HuH-7 (cell line): ENCODE data around the gene HIVEP1.
"Not testable (repeated sequence)": the region's sequence is repeated elsewhere in the genome, so short reads cannot be mapped to it uniquely, and the experiment has no call there.

ENCODE experiments used
- DNase-seq: peaks from one replicate; pipeline ENCODE4 v3.0.0; 2011; ENCODE audit warnings: low spot score

HIVEP1 gene

DNA sequence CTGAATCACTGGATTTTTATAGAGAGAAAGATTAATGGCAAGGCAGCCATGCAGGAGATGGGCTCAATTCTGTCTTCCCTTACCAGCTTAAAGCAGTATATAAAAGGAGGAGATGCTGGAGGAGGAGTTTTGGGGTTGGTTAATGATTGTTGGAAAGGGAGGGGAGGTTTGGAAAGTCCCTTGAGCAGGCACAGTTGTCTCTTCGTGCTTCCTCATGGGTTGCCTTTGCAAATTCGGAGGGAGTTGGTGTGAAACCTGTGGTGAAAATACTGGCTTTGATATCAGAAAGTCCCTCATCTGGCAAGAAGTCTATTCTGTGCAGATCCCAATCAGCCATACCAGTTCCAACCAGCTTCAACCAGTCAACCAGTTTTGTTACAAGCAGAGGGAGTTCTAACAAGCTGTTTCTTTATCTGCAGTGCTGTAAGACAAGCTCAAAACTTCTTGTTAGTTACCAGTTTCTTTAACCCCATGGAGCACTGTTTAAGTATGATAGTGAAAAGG lies 107.0 kb downstream of the HIVEP1 start:
- DNase-seq: peak; percentile 33

DNA sequence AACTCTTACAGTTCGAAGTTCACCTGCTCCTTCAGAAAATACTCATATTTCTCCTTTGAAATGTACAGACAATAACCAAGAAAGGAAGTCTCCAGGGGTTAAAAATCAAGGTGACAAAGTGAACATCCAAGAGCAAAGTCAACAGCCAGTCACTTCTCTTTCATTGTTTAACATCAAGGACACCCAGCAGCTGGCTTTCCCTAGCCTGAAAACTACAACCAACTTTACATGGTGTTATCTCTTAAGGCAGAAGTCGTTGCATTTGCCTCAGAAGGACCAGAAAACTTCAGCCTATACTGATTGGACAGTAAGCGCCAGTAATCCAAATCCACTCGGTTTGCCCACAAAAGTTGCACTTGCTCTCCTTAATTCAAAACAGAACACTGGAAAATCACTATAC lies 113.3 kb downstream of the HIVEP1 start:
- DNase-seq: no peak

DNA sequence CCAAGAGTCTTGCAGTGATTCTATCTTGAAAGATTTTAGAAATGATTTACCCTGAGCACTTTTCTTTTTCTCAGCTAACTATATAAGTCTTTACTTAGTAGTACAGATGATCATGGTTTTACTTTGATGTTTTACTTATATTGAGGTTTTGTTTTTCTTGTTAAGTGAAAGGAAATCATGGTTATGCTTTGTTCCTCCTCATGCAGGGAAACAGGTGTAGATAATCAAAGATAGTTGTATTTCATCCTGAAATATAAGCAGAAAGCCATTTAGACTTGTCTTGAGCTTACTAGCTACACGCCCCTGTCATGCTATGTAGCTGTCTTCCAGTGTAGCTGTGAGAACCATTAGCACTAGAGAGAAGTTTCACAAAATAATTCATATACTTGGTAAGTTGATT lies 113.9 kb downstream of the HIVEP1 start:
- no peak for DNase-seq

DNA sequence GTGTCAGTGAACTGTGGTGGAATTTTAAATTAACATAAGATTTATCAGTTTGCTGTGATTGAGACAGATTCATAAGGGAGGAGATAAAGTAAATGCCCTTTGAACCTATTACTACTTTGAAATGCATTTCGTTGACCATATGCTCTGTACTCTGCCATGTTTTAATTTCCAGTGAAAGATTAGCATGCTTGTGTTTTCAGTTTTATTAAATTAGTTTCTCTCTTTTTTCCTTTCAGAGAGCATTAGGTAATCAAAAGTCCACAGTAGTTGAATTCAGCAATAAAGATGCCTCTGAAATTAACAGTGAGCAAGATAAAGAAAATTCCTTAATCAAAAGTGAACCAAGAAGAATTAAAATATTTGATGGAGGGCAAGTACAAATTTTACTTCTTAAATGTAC lies 117.4 kb downstream of the HIVEP1 start:
- DNase-seq: no peak

DNA sequence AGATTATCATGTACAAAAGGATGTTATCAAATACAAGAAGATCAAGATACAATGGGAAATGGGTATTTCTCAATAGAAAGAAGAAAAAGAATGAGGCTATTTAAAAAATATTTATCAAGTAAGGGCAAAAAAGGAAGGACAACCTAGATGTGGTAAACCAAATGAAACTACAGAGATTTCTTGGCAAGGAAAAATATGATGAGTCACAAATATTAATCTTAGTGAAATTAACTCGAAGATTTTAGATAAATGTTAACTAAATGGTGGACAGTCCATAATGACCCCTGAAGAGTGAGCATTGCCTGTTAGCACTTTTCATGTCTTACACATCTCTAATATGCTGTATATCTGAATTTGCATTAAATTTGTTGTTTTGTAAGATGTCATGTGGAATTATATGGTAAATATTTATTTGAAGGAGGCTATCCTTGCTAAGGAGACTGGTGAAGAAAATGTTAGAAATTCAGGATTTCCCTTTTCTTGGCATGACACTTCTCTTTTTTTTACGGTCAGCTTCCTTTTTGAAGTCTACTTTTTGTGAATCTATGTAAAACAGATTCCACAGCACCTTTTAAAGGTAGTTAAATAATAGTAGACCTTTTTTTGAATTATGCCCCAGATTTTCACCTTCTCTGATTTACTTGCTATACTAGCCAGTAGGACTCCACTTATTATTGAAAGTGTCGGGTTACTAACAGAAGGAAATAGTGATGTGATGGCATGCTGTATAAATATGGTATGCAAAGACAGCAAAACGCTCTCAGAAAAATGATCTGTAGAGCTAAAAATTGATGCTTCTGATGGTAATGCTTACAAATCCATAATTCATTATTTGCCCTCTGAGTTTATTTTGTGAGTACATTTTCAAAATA lies 120.5 kb downstream of the HIVEP1 start:
- DNase-seq: no peak

DNA sequence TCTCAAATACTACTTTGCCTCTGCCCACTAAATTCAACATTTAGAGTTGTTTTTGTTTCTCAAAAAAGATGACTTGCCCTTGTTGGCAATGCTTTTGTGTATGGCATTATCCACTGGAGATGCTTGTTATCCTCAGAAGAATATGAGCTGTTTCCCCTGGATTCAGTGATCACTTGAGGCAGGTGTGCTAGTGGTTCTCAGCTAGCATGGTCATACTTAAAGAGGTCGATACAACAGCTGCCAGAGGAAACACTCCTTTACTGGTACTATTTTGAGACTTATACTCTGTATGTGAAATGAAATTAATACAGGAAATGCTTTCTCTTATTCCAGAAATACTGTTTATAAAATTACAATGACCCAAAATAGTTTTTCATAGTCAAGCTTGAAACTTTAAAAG lies 122.5 kb downstream of the HIVEP1 start:
- no peak for DNase-seq

DNA sequence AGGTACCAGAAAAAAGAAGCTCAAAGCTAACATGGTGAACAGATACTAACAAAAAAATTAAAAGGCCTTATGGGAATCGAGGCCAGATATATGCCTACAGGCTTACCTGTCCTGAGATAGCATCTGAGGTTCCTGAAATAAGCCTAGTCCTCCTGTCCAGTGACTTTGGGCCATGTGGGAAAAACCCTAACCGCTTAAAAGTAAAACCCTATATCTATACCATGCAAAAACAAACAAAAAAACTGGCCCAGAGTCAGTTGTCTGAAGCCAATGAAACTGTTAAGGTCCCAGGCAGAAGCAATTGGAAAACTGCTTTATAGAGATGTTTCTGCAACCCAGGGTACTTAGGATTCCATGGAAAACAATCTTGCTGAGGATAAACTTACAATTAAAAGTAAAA lies 122.9 kb downstream of the HIVEP1 start:
- no peak for DNase-seq

DNA sequence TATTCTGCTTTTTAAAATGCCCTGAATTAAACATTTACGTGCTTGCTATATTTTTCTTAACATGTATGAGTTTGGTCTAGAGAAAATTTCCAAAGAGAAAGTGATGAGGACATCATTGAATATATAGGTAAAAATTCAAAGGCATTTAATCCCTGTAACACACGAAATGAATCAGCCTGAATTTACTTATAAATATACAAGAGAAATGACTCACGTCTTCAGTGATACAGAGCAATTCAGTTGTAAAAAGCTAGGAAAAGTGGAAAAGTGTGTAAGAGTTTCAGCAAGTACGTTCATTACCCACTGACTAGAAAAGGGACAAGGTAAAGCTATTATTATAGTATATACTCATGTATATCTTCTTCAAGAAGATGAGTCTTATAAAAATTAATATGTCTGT lies 124.8 kb downstream of the HIVEP1 start:
- DNase-seq: no peak

DNA sequence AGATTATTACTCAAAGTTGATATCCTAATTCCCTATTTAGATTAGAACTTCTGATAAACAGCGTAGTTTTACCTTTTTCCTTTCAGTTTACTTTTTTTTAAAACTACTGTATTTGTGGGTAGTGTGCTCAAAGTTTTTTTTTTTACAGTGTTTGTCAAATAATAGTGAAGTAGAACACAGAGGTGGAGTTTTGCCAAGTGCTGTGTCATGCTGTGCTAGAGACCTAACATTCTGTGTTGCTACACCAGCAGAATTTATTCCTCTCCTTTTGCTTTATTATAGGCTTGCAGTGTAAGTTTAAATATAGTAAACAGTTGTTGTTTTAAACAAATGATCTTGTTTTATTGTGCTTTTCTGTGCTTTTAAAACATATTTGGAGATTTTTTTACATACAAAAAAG lies 125.4 kb downstream of the HIVEP1 start:
- no peak for DNase-seq

DNA sequence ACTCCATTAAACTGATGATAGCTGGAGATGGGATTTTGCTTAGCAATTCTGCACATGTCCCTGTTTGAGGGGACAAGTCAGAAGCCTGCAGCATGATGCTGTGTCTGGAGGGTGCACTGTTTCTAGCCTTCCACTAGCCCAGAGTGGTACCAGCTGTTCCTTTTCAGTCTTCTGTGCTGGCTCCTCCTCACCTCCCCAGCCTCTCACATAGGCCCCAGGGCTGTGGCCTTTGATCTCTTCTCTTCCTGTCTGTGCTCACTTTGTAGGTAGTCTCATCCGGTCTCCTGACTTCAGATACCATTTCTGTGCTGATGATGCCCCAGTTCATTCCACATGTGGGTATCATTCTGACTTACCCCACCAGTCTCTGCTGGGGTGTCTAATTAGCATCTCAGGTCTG lies 126.3 kb downstream of the HIVEP1 start:
- no peak for DNase-seq

DNA sequence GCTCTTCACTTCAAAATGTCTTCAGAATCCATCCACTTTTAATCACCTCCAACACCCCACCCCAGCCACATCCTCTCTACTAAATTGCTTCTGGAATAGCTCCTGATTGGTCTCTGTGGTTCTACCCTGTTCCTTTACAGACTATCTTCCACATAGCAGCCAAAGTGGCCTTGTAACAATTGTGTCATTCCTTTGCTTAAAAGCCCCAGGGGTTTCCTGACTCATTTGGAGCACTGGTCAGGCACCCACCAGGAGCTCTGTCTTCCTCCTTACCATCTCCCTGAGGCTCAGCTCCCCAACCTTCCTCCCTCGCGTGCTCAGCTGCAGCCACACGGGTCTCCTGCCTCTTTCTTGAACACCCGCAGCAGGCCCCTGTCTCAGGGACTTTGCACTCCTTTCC lies 126.8 kb downstream of the HIVEP1 start:
- DNase-seq: no peak

DNA sequence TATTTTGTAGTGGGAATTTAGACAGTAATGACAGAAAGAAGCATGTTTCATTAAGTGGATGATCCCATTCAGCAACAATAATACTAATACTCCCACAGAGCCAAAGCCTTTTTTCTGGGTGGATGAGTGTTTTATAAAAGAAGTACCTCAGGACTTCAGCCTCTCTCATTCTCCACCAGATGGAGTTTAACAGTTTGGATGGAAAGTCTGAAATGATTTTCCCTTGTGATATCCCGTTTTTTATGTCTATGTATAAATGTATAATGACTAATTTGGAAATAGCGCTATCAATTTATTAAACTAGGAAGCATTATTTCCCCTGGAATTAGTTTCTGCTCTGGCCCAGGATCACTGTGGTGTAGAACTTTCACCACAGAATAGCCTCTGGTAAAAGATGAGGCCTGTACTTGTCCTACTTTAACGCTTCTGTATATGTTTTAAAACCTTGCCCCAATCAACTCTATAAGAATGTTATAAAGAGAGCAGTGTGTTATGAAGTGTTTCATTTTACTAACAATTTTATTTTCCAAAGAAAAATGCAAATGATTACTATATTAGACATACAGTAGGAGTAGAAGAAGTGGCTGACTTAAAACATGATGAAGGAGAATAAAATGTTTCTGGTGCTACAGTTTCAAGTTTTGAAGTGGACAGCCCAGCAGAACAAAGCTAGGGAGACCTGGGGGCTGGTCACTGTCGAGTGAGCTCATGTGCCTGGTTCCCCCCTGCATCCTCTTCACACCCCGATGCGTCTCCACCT lies 135.6 kb downstream of the HIVEP1 start:
- DNase-seq: no peak

DNA sequence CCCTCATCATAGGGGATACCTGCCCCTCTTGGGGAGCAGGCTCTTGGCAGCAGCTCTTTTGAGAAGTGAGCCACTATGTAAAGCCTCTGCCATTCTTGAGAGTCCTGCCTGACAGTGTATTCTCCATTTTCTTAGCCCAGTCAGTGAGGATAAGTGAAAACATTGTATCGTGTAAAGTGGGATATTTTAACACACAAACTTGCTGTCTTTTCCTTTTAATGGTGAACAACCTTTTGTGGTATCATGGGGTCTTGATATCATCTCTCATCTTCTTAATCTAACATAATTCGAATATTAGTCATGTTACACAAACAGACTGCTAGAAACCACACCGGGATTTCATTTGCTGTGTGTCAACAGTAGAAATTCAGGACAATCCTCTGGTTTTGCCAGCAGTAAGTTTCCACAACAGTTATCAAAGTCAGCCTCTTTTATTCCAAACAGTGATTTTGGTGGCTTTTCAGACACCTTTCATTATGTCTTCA lies 136.2 kb downstream of the HIVEP1 start:
- no peak for DNase-seq

DNA sequence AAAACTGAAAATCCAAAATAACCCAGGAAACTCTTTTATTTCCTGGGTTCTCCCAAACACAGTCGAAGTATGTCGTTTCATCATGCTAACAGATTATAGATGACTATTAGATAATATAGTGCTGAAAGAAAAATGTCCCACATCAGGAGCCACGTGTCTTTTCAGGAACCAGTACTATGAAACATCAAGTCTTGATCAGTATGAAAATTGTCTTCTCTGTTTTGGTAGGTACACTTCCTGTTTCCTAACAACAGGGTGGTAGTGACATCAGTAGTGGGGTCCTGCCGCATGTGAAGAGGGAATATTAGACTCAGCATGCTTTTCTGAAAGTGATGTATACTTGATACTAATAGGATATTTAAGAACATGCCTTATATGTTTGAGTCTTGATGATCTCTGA lies 136.7 kb downstream of the HIVEP1 start:
- DNase-seq: no peak

DNA sequence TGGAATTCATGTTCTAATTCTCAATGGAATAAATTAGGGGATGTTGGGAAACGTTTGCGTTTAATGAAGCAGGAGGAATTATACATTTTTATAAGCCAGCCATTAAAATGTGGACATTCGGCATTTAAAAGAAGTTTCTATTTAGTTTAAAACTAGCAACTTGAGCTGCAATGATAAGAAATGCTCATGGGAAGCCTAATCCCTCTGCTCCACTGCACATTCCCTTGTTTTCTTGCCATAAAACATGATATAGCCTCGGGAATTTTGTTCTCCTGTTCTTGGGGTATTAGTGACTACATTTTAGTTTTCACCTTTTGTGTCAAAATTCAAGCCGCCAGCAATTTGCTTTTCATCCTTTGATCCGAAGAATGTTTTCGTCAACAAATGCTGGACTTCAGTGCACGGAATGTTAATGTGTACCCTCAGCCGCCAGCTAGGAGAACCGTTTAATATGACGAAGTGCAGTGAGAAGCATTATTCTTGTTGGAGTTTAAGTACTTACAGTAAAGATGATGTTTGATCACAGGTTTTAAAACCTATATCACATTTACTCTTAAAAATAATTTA lies 137.9 kb downstream of the HIVEP1 start:
- DNase-seq: no peak

DNA sequence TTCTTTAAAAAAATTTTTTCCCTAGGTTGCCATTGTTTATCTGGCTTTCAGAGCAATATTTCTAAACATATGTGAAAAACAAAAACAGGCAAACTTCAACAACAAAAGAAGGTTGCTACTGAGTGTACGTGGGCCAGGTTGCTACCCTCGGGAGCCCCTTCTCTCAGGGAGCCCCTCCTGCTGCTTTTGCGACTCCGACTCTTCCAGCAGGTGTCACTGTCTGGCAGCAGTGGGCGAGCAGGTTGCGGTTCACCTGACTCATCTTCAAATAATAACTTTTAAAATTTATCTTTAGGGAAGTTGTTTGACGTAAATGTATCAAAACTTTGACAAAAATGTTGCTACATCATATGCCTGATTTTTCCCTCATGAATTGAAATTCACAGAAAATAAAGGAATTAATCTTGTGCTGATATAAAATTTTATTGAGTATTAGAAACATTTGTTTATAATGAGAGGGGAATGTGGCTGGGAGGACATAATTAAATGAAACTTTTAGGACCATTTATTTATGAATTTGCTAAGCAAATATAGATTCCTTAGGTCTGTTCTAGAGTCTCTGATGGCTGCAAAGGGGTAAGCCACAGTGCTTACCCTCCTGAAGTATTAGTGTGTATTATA lies 138.8 kb downstream of the HIVEP1 start:
- peak; percentile 8 for DNase-seq

DNA sequence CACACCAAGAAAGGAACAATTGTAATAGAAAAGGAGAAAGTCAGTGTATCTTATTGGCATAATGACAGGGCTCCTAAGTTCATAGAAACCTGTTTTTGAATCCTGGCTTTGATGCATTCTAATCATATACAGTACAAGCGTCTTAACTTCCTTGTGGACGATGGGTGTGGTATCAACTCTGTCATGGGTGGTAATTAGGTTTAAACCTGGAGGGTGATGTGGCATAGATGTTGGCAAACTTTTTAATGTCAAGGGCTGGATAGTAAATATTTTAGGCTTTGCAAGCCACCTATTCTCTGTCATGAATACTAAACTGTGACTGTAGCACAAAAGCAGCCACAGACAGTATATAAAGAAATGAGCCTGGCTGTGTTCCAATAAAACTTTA lies 139.3 kb downstream of the HIVEP1 start:
- no peak for DNase-seq

DNA sequence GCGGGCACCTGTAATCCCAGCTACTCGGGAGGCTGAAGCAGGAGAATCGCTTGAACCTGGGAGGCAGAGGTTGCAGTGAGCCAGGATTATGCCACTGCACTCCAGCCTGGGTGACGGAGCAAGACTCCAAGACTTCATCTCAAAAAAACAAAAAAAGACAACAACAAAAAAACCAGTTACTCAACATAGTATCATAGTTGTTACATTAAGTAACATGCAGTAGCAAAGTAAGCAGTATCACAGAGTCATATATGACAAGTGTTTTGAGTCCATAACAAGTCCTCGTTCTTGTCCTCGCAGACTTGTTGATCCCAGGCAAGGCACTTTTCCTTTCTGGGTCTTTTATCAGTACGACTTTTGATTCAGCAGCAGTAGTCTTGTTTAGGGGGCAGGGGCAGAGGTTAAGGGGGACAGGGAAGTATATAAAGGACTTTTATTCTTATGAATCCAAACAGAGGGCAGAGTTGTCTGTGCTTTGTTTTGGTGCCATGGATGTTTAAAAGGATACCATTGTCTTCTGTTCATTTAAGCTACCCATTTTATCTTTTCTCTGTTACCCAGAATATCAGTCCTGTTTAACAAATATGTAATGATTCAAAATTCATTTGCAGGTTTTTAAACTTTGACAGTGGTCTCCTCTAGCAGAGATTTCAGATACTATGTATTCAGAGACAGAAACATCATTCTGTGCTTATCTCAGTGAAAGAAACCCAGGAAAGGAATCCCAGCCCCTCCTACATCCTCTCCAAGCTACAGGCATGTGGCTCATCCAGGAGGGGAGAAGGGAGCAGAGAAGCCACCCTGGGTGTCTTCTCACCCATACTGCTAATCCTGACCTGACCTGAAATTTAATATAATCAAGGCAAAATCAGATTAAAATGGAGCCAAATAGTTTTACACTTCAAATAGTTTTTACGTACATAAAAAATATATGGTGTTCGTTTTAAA lies 140.2 kb downstream of the HIVEP1 start:
- DNase-seq: no peak

DNA sequence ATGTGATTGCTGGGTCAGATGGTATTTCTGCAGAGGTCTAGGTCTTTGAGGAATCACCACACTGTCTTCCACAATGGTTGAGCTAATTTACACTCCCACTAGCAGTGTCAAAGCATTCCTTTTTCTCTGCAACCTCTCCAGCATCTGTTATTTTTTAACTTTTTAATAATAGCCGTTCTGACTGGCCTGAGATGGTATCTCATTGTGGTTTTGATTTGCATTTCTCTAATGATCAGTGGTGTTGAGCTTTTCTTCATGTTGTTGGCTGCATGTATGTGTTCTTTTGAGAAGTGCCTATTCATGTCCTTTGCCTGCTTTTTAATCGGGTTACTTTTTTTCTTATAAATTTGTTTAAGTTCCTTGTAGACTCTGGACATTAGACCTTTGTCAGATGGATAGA lies 143.7 kb downstream of the HIVEP1 start:
- not testable (repeated sequence) for DNase-seq

DNA sequence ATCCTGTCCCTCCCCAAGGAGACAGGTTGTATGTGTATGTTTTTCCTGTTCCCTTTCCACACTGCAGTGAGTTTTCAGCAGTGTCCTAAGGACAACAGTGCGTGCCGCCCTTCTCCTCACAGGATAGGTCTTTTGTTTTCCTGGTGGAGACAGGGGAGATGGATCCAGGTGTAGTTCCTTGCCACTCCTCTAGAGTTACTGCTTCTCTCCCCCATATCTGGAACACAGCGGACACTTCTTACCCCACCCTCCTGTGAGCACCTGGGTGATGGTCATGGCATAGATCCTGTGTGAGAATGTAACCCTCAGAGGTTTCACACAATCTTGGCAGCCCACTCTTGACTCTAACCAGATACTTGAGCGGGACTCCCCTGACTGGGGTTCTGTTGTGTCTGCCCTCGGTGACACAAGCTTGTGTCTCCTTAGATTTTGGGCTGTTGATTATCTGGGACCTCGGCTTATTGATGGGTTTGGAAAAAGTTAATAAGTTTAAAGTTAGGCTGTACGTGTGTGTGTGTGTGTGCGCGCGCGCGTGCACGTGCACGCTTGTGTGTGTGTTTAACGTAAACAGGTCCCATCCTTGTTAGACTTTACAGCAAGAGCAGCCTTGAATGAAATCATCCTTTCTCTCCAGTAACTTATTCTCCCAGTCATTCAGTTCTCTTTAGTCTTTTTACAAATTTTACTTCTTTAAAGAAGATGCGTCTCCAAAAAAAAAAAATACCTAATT lies 146.7 kb downstream of the HIVEP1 start:
- DNase-seq: no peak

DNA sequence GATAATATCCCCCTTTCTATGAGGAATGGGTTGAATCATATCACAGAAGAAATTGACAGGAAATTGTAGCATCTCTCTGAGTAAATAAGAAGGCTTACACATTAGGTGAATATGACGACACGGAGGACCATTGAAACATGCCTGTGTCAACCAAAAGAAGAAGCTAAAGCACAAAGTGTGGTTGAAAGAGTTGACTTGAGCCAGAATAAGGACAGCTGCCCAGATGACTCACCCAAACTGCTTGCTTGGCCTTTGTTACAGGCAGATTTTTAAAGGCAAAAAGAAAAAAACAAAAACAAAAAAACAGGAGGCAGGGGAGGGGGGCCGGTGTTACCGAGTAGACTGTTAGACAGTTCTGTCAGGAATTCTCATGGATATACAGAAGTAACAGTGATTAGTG lies 148.2 kb downstream of the HIVEP1 start:
- no peak for DNase-seq
